ENCODE data around the gene KCNIP4.

The KCNIP4 gene

DNA sequence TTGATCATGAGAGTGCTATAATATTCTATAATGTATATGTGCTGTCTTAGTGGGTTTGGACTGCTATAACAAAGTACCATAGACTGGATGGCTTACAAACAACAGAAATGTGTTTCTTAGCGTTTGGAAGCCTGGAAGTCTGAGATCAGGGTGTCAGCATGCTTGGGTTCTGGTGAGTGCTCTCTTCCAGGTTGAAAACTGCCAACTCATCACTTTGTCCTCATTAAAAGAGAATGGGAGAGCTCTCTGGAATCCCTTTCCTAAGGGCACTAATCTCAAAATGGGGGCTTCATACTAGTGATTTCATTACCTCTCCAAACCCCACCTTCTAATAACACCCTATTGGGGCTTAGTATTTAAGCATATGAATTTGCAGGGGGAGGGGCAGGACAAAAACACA, 33.5 kb upstream of the KCNIP4 start:
- no peak for DNase-seq (ENCODE audit: low read depth)
- TF ChIP-seq, protein P1, sequence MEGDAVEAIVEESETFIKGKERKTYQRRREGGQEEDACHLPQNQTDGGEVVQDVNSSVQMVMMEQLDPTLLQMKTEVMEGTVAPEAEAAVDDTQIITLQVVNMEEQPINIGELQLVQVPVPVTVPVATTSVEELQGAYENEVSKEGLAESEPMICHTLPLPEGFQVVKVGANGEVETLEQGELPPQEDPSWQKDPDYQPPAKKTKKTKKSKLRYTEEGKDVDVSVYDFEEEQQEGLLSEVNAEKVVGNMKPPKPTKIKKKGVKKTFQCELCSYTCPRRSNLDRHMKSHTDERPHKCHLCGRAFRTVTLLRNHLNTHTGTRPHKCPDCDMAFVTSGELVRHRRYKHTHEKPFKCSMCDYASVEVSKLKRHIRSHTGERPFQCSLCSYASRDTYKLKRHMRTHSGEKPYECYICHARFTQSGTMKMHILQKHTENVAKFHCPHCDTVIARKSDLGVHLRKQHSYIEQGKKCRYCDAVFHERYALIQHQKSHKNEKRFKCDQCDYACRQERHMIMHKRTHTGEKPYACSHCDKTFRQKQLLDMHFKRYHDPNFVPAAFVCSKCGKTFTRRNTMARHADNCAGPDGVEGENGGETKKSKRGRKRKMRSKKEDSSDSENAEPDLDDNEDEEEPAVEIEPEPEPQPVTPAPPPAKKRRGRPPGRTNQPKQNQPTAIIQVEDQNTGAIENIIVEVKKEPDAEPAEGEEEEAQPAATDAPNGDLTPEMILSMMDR (IDR thresholded peaks at IDR 0.05; ENCODE audit: control insufficient read depth, insufficient read depth, low read depth, low read length, missing control alignments), result no peak
- H3K4me3 ChIP-seq (ENCODE audit: control insufficient read depth, low read depth, low read length), result no peak overlapping the region

DNA sequence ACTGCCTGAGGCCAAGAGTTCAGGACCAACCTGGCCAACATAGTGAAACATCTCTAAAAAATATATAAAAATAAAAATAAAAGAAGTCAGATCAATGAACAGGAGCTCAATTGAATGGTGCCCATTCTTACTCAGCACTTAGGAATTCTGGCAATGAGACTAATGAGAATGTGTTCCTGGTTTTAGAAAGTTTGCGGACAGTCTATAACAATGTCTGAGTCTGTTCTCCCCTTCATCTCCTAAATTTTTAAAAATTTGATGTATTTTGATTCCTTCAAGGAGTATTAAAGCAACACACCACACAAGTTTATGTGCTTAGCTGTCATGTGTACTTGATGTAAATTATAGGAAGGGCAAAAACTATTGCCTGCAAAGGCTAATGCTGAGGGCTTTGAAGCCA, 30.6 kb upstream of the KCNIP4 start:
- TF ChIP-seq, protein P1 (IDR thresholded peaks at IDR 0.05; ENCODE audit: control insufficient read depth, insufficient read depth, low read depth, low read length, missing control alignments), result no peak
- no peak for DNase-seq (ENCODE audit: low read depth)
- no peak overlapping the region for H3K4me3 ChIP-seq (ENCODE audit: control insufficient read depth, low read depth, low read length)

DNA sequence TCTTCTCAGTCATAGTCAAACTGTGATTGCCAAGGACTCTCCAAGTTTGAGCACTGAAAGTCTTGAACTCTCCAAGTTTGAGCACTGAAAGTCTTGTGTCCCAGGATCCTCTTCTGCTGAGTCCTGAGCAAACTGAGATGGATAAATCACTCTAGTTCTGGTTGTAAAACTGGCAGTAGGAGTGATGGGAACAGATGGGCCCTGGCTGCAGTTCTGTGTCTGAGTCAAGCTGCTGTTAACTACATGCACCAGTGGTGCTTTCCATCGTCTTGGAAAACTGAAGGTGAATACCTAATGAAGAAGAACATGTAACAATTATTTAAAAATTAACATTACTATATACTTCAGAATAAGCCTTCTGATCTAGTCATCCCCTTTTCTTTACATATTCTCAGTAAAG, 27.6 kb upstream of the KCNIP4 start:
- no peak for DNase-seq (ENCODE audit: low read depth)
- H3K4me3 ChIP-seq (ENCODE audit: control insufficient read depth, low read depth, low read length), result no peak overlapping the region
- TF ChIP-seq, protein P1 (IDR thresholded peaks at IDR 0.05; ENCODE audit: control insufficient read depth, insufficient read depth, low read depth, low read length, missing control alignments), result no peak

DNA sequence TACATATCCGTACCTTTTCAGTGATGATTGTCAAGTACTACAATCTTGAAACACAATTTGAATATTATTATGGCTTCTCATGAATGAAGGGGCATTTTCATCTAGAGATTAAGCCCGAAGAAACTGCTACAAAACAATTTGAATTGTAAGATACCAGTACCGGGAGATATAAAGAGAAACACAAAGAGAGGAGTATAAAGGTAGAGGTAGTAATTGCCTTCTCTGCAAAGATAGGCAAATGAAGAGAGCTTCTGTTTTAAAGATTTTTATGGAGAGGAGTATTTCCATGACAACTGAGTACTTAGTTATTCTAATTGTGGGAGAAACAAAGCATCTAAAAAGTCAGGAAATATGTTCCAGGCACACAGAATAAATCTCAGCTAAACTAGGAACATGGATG, 25.3 kb upstream of the KCNIP4 start:
- TF ChIP-seq, protein P1 (IDR thresholded peaks at IDR 0.05; ENCODE audit: control insufficient read depth, insufficient read depth, low read depth, low read length, missing control alignments), result no peak
- no peak for DNase-seq (ENCODE audit: low read depth)
- no peak overlapping the region for H3K4me3 ChIP-seq (ENCODE audit: control insufficient read depth, low read depth, low read length)

DNA sequence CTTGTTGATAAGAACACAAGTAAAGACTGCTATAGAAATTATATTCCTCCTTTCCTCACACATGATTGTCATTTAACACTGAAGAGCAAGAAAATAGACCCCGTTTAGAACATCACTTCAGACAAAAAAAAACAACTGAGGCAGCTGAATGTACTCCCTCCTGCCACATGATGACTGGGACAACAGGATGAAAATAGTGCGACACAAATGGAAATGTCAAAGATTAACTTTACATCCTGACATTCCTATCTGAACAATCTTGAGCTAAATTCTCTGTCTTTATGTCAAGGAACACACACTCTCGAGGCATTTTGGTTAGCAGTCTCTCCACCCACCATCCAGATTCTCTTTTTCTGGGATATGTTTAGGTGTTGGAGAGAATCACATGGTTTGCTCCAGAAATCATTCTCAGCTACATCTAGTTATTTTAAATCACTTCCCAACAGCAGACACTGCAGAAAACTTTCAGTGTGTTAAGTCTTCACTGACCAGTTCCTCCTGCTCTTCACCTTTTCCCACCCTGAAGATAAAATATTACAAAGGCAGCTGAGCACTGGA, 16.3 kb upstream of the KCNIP4 start:
- H3K4me3 ChIP-seq (ENCODE audit: control insufficient read depth, low read depth, low read length), result no peak overlapping the region
- DNase-seq (ENCODE audit: low read depth), result no peak
- TF ChIP-seq, protein P1 (IDR thresholded peaks at IDR 0.05; ENCODE audit: control insufficient read depth, insufficient read depth, low read depth, low read length, missing control alignments), result no peak

DNA sequence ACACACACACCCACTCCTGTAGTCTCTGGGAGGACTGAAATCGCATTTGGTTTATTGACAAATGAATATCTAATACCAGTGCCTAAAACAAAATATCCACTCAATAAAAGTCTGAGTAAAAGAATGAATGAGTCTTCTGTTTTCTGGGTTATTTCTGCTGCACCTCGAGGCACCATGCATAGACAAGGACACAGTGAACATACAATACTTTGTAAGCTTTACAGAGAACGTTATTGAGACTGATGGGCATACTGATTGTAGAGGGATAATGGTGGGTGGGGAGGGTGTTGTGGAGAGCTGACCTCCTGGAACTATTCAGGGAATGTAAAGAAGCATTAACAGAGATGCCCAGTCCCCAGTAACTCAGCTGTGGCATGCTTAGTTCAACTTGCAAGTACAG, 14.1 kb upstream of the KCNIP4 start:
- TF ChIP-seq, protein P1 (IDR thresholded peaks at IDR 0.05; ENCODE audit: control insufficient read depth, insufficient read depth, low read depth, low read length, missing control alignments), result no peak
- DNase-seq (ENCODE audit: low read depth), result no peak
- no peak overlapping the region for H3K4me3 ChIP-seq (ENCODE audit: control insufficient read depth, low read depth, low read length)

DNA sequence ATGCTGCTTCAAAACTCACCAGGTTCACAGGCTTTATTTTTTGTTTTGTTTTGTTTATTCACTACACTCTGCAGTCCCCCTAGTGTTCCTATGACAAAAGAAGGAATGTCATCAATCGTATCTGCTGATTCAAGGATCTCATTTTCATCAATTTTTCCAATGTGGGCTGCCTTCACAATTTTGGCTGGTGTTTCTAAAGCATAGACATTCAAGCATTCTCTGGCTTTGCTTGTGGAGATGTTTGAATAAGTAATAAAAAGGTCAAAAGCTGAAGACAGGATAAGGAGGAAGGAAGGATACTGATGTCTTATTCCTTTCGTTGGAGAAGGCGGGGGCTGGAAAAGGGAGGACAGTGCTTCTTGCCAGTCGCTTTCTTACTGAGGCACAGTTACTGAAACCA, 12.2 kb upstream of the KCNIP4 start:
- TF ChIP-seq, protein P1 (IDR thresholded peaks at IDR 0.05; ENCODE audit: control insufficient read depth, insufficient read depth, low read depth, low read length, missing control alignments), result no peak
- no peak overlapping the region for H3K4me3 ChIP-seq (ENCODE audit: control insufficient read depth, low read depth, low read length)
- no peak for DNase-seq (ENCODE audit: low read depth)

Data from AG09309 (cell line).